Astrocyte of the cerebellum (primary cell): Measurements from ENCODE around the gene RPS4Y1.

Experiments
- DNase-seq: peaks from one replicate; pipeline ENCODE4 v3.0.0-alpha.2; 2011; ENCODE audit warnings: low read depth
- H3K4me3 ChIP-seq: 2 replicates; pipeline ENCODE4 v1.5.1; 2011; ENCODE audit warnings: mild to moderate bottlenecking, low read depth, low read length, moderate library complexity
- in situ Hi-C: cut with HindIII; loops from 2 replicates; pipeline ENCODE4 v1.10.0; 2017; ENCODE audit warnings: low sequenced_read_pairs
- TF ChIP-seq, protein P1 (sequence below): IDR thresholded peaks from 2 replicates; pipeline ENCODE4 v1.5.1; 2012; ENCODE audit warnings: low read length, low read depth, moderate library complexity, mild to moderate bottlenecking; ENCODE audit errors: missing control alignments

RPS4Y1 gene

DNA sequence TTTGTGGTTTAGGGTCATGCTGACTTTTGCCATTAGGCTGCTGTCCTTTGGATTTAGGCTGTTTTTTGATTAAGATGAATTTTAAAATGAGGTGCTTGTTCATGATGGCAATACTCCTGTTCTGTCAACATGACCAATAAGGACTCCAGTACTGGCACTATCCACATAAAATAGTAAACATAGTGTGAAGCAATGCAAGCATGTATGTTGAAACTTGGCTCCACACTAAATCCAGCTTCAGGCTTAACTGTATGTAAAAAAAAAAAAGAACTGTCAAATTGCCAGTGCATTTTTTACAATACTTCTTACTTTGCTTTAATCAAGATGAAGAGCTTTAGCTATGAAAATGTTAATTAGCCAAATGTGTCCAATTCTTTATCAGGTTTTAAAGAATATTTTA, 6.2 kb upstream of the RPS4Y1 start:
- no peak for DNase-seq
- in situ Hi-C loops: no loop called here
- no peak overlapping the region for H3K4me3 ChIP-seq
- TF ChIP-seq, protein P1, sequence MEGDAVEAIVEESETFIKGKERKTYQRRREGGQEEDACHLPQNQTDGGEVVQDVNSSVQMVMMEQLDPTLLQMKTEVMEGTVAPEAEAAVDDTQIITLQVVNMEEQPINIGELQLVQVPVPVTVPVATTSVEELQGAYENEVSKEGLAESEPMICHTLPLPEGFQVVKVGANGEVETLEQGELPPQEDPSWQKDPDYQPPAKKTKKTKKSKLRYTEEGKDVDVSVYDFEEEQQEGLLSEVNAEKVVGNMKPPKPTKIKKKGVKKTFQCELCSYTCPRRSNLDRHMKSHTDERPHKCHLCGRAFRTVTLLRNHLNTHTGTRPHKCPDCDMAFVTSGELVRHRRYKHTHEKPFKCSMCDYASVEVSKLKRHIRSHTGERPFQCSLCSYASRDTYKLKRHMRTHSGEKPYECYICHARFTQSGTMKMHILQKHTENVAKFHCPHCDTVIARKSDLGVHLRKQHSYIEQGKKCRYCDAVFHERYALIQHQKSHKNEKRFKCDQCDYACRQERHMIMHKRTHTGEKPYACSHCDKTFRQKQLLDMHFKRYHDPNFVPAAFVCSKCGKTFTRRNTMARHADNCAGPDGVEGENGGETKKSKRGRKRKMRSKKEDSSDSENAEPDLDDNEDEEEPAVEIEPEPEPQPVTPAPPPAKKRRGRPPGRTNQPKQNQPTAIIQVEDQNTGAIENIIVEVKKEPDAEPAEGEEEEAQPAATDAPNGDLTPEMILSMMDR: no peak

DNA sequence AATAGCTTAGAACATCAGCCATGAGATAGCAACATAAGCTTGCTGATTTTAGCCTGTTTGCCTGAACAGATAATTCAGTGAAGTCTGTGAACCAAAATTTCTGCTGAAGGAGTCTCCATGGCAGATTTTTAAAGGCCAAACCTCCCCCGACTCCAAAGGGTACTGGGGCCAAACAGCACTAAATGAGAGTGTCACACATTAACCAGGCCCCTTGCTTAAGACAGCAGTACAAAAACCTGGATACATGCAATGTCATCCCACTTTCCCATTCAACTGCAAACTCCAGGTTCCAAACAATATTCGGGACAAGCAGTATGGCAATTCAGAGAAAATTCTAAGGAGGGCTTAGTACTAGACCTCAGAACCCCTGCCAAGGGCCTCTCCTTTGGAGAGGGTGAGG, 4.3 kb upstream of the RPS4Y1 start:
- in situ Hi-C loops: no loop called here
- no peak overlapping the region for H3K4me3 ChIP-seq
- TF ChIP-seq, protein P1: no peak

DNA sequence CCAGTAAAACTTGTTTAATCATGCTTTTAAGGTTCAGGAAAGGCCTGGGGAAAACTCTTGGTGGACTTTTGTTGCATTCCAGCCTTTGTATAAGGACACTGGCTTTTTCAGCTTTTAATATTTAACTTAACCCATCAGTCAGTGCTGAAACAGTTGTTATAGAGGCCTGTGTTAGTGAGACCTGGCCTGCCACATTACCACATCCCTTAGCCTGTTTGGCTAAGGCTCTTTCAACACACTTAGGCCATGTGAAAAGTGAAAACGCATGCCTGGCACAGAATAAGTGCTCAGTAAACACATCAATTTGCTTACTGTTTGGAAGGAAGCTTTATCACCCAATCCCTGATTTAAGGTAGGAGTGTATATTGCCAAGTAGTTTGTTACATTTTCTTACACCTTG, 3.5 kb upstream of the RPS4Y1 start:
- DNase-seq: no peak
- TF ChIP-seq, protein P1: no peak
- in situ Hi-C loops: no loop called here
- no peak overlapping the region for H3K4me3 ChIP-seq

More for the DNA sequence above, 4.3 kb upstream of the RPS4Y1 start:
- no peak for DNase-seq

DNA sequence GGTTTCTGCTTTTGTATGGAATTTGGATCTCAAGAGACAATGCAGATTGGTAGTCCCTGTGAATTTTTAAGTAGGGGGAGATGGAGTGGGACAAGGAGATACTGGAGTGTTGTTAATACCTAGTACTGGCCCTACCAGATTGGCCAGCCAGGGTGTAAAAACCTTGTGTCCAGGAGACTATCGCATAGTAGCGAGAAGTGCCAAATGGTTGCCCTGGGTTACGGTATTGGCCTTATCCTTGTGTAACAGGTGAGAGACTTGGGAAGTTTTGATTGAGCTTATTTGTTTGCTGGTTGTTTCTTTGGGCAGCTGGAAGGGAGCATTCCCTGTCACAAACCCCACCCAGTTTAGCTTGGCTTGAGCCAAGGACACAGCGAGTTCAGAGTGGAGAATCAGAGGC, 5.4 kb downstream of the RPS4Y1 start:
- TF ChIP-seq, protein P1: no peak
- in situ Hi-C loops: no loop called here
- no peak for DNase-seq
- no peak overlapping the region for H3K4me3 ChIP-seq

DNA sequence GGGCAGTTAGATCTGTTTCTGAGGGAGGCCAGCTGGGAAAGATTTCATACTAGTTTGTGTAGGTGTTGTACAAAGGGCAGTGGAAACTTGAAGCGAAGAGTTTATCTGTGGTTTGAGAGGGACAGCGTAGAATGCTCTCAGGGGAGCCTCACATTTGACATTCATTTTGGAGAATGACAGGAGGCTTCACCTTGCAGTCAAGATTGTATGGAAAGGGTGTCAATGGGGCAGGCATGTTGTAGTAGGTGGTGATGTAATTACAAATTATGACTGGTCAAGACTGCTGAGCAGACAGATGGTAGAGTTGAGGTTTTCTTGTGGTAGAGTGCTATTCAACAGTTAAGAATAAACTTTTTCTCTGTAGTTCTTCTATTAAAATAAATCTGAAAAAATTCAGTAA, 7.0 kb downstream of the RPS4Y1 start:
- in situ Hi-C loops: no loop called here
- DNase-seq: no peak
- TF ChIP-seq, protein P1: no peak
- H3K4me3 ChIP-seq: no peak overlapping the region

DNA sequence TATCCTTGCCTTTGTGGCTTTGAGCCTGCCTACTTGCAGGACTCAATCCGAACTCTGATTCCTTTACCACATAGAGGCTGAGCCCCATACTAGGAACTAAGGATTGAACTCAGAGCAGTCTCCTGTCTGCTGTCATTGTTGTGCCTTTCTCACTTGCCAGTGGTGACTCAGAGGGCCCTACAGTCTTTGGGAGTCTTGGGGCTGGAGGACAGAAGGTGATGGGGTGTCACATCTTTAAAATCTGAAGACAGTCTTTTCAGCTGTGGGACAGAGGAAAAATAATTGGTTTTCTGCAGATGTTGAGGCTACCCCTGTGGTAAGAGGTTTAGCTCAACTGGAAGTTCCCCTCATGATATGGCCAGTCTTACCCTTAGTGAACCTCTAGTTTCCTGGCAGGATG, 8.0 kb downstream of the RPS4Y1 start:
- in situ Hi-C loops: no loop called here
- TF ChIP-seq, protein P1: no peak
- DNase-seq: no peak

More for the DNA sequence above, 8.0 kb downstream of the RPS4Y1 start:
- no peak overlapping the region for H3K4me3 ChIP-seq
